ENCODE results near the gene CHD6.

The CHD6 gene

GRCh38 chr20:41577129-41578009, 40.8 kb downstream of the CHD6 start:
- no peak for DNase-seq

- DNase-seq = no peak
These were observed 42.8 kb downstream of the CHD6 start for GRCh38 chr20:41575412-41575811.

GRCh38 chr20:41574802-41575389, 43.3 kb downstream of the CHD6 start:
- DNase-seq = no peak

GRCh38 chr20:41573955-41574354, 44.2 kb downstream of the CHD6 start:
- no peak for DNase-seq

- DNase-seq = no peak
These were observed 46.1 kb downstream of the CHD6 start for GRCh38 chr20:41572010-41572572.

GRCh38 chr20:41571006-41571405, 47.2 kb downstream of the CHD6 start:
- no peak for DNase-seq

GRCh38 chr20:41570557-41570956, 47.6 kb downstream of the CHD6 start:
- no peak for DNase-seq

- DNase-seq = no peak
These were observed 50.6 kb downstream of the CHD6 start for GRCh38 chr20:41567615-41568014.

GRCh38 chr20:41566896-41567527, 51.2 kb downstream of the CHD6 start:
- DNase-seq = no peak

- DNase-seq = no peak
These were observed 55.1 kb downstream of the CHD6 start for GRCh38 chr20:41563087-41563486.

- DNase-seq = no peak
These were observed 57.2 kb downstream of the CHD6 start for GRCh38 chr20:41560970-41561369.

- DNase-seq = no peak
These were observed 58.5 kb downstream of the CHD6 start for GRCh38 chr20:41559658-41560057.

GRCh38 chr20:41553142-41553879, 64.9 kb downstream of the CHD6 start:
- DNase-seq = no peak

GRCh38 chr20:41552295-41553068, 65.7 kb downstream of the CHD6 start:
- no peak for DNase-seq

- DNase-seq = no peak
These were observed 67.0 kb downstream of the CHD6 start for GRCh38 chr20:41551011-41551705.

GRCh38 chr20:41547221-41547620, 71.0 kb downstream of the CHD6 start:
- DNase-seq = no peak

- no peak for DNase-seq
These were observed 71.6 kb downstream of the CHD6 start for GRCh38 chr20:41546535-41546934.

- DNase-seq = no peak
These were observed 73.7 kb downstream of the CHD6 start for GRCh38 chr20:41544472-41544871.

- DNase-seq = no peak
These were observed 77.3 kb downstream of the CHD6 start for GRCh38 chr20:41540918-41541317.

- no peak for DNase-seq
These were observed 77.7 kb downstream of the CHD6 start for GRCh38 chr20:41540459-41540858.

- DNase-seq = no peak
These were observed 79.2 kb downstream of the CHD6 start for GRCh38 chr20:41538810-41539596.
